ENCODE results near the gene SYT7. TPM values are rescaled to one million over a fixed set of nuclear protein-coding genes. Genes with fewer than 3 reads are reported as not detected.

Gene SYT7
- total RNA-seq, 1 donor: 0.43 TPM

GRCh38 chr11:61569018-61569417, 11.9 kb downstream of the SYT7 start:
- no peak for TF ChIP-seq CTCF (IDR thresholded peaks at IDR 0.05; ENCODE audit: insufficient read depth, low read depth, low read length)
- H3K4me3 ChIP-seq (ENCODE audit: low read depth, low read length): no peak overlapping the region
- DNase-seq (ENCODE audit: low read depth): no peak

- peak overlapping the region; percentile 7 for H3K4me3 ChIP-seq (ENCODE audit: low read depth, low read length)
- DNase-seq (ENCODE audit: low read depth): peak; percentile 83
- TF ChIP-seq CTCF (IDR thresholded peaks at IDR 0.05; ENCODE audit: insufficient read depth, low read depth, low read length): peak; percentile 52
Measured at GRCh38 chr11:61567286-61568061, 13.4 kb downstream of the SYT7 start.

- no peak overlapping the region for H3K4me3 ChIP-seq (ENCODE audit: low read depth, low read length)
- DNase-seq (ENCODE audit: low read depth): no peak
- TF ChIP-seq CTCF (IDR thresholded peaks at IDR 0.05; ENCODE audit: insufficient read depth, low read depth, low read length): no peak
Measured at GRCh38 chr11:61564936-61565696, 15.8 kb downstream of the SYT7 start.

- TF ChIP-seq CTCF (IDR thresholded peaks at IDR 0.05; ENCODE audit: insufficient read depth, low read depth, low read length): no peak
- H3K4me3 ChIP-seq (ENCODE audit: low read depth, low read length): no peak overlapping the region
- DNase-seq (ENCODE audit: low read depth): no peak
Measured at GRCh38 chr11:61560751-61561150, 20.1 kb downstream of the SYT7 start.

GRCh38 chr11:61556621-61557020, 24.3 kb downstream of the SYT7 start:
- no peak for TF ChIP-seq CTCF (IDR thresholded peaks at IDR 0.05; ENCODE audit: insufficient read depth, low read depth, low read length)
- no peak overlapping the region for H3K4me3 ChIP-seq (ENCODE audit: low read depth, low read length)
- DNase-seq (ENCODE audit: low read depth): no peak

- H3K4me3 ChIP-seq (ENCODE audit: low read depth, low read length): no peak overlapping the region
- DNase-seq (ENCODE audit: low read depth): no peak
- TF ChIP-seq CTCF (IDR thresholded peaks at IDR 0.05; ENCODE audit: insufficient read depth, low read depth, low read length): no peak
Measured at GRCh38 chr11:61555978-61556377, 24.9 kb downstream of the SYT7 start.
